Mesenchymal stem cell (in vitro differentiated cells and primary cell): ENCODE results near the gene AGAP1.
A peak's percentile ranks its signal among the peaks of the same experiment; 100 is the strongest.

Experiments
- DNase-seq: peaks from one replicate; pipeline ENCODE4 v3.0.0-alpha.2; 2013
- H2AFZ ChIP-seq: one replicate; pipeline ENCODE4 v1.6.1; 2013; ENCODE audit warnings: low read depth, mild to moderate bottlenecking, control low read depth, inconsistent platforms, low read length, moderate library complexity
- H2AK5ac ChIP-seq: 2 replicates; pipeline ENCODE4 v1.6.1; 2013; ENCODE audit warnings: low read length, moderate library complexity, mild to moderate bottlenecking, inconsistent platforms; ENCODE audit not compliant: severe bottlenecking
- H2BK120ac ChIP-seq: one replicate; pipeline ENCODE4 v1.6.1; 2013; ENCODE audit warnings: low read depth, mild to moderate bottlenecking, inconsistent platforms, low read length, moderate library complexity
- H2BK12ac ChIP-seq, 2 experiments: one replicate each; pipeline ENCODE4 v1.6.1; 2013; ENCODE audit warnings: inconsistent platforms in 2 of 2, low read length in 2 of 2, mild to moderate bottlenecking in 2 of 2, moderate library complexity in 2 of 2, control low read depth in 1 of 2
- H2BK15ac ChIP-seq: one replicate; pipeline ENCODE4 v1.6.1; 2013; ENCODE audit warnings: mild to moderate bottlenecking, low read depth, inconsistent platforms; ENCODE audit not compliant: poor library complexity, severe bottlenecking
- H2BK5ac ChIP-seq: 2 replicates; pipeline ENCODE4 v1.6.1; 2013; ENCODE audit warnings: low read depth, mild to moderate bottlenecking, low read length, control low read depth, inconsistent platforms; ENCODE audit not compliant: poor library complexity, severe bottlenecking
- H3K14ac ChIP-seq, 2 experiments: one replicate each; pipeline ENCODE4 v1.6.1; 2013; ENCODE audit warnings: inconsistent platforms in 2 of 2, low read length in 2 of 2, control low read depth in 1 of 2, mild to moderate bottlenecking in 1 of 2, moderate library complexity in 1 of 2
- H3K18ac ChIP-seq, 2 experiments: one replicate each; pipeline ENCODE4 v1.6.1; 2013; ENCODE audit warnings: inconsistent platforms in 2 of 2, low read length in 2 of 2, control low read depth in 1 of 2, low read depth in 1 of 2, mild to moderate bottlenecking in 1 of 2
- H3K23ac ChIP-seq, 2 experiments: one replicate each; pipeline ENCODE4 v1.6.1; 2013; ENCODE audit warnings: inconsistent platforms in 2 of 2, low read length in 2 of 2, mild to moderate bottlenecking in 2 of 2, moderate library complexity in 2 of 2, control low read depth in 1 of 2
- H3K27ac ChIP-seq: 2 replicates; pipeline ENCODE4 v1.5.1; 2013; ENCODE audit warnings: mild to moderate bottlenecking, moderate library complexity, low read length, control low read depth, inconsistent platforms; ENCODE audit not compliant: poor library complexity, severe bottlenecking
- H3K27me3 ChIP-seq, 2 experiments: 2 replicates each; pipeline versions ENCODE4 v1.6.1 to v1.7.0; 2013; ENCODE audit warnings: low read length in 2 of 2, mild to moderate bottlenecking in 2 of 2, moderate library complexity in 2 of 2, control low read depth in 1 of 2, inconsistent platforms in 1 of 2; ENCODE audit not compliant: control insufficient read depth in 1 of 2, insufficient read depth in 1 of 2
- H3K36me3 ChIP-seq, 2 experiments: 2 replicates each; pipeline versions ENCODE4 v1.6.1 to v1.7.0; 2013; ENCODE audit warnings: low read length in 2 of 2, control low read depth in 1 of 2, inconsistent platforms in 1 of 2, low read depth in 1 of 2, mild to moderate bottlenecking in 1 of 2; ENCODE audit not compliant: insufficient read depth in 2 of 2, control insufficient read depth in 1 of 2
- H3K4ac ChIP-seq, 2 experiments: one replicate each; pipeline ENCODE4 v1.6.1; 2013; ENCODE audit warnings: inconsistent platforms in 2 of 2, low read length in 2 of 2, mild to moderate bottlenecking in 2 of 2, moderate library complexity in 2 of 2, control low read depth in 1 of 2, low read depth in 1 of 2
- H3K4me1 ChIP-seq: 2 replicates; pipeline ENCODE4 v1.6.1; 2013; ENCODE audit warnings: low read depth, low read length, control low read depth; ENCODE audit not compliant: control insufficient read depth, insufficient read depth
- H3K4me2 ChIP-seq: 2 replicates; pipeline ENCODE4 v1.6.1; 2013; ENCODE audit warnings: low read length, mild to moderate bottlenecking, inconsistent platforms; ENCODE audit not compliant: poor library complexity, severe bottlenecking
- H3K4me3 ChIP-seq, 2 experiments: 2 replicates each; pipeline versions ENCODE4 v1.5.1 to v1.7.0; 2013; ENCODE audit warnings: low read length in 2 of 2, mild to moderate bottlenecking in 2 of 2, control low read depth in 1 of 2, low read depth in 1 of 2; ENCODE audit not compliant: insufficient read depth in 1 of 2
- H3K79me1 ChIP-seq: replicated peaks from 2 replicates; pipeline ENCODE4 v1.6.1; 2013; ENCODE audit warnings: mild to moderate bottlenecking, control low read depth, low read length, inconsistent platforms; ENCODE audit not compliant: poor library complexity, severe bottlenecking
- H3K9ac ChIP-seq: 2 replicates; pipeline ENCODE4 v1.7.0; 2013; ENCODE audit warnings: mild to moderate bottlenecking, low read length, moderate library complexity
- H3K9me3 ChIP-seq: 2 replicates; pipeline ENCODE4 v1.7.0; 2013; ENCODE audit warnings: mild to moderate bottlenecking, low read length; ENCODE audit not compliant: control insufficient read depth
- H4K8ac ChIP-seq: one replicate; pipeline ENCODE4 v1.6.1; 2013; ENCODE audit warnings: inconsistent platforms, mild to moderate bottlenecking, low read length, moderate library complexity
- H4K91ac ChIP-seq: one replicate; pipeline ENCODE4 v1.6.1; 2013; ENCODE audit warnings: mild to moderate bottlenecking, low read length, inconsistent platforms
- WGBS: methylation state at CpG from one replicate; pipeline ENCODE4 v1.1.7; 2013; ENCODE audit warnings: mixed read lengths; 5-methylcytosine and 5-hydroxymethylcytosine counted together

Gene AGAP1

DNA sequence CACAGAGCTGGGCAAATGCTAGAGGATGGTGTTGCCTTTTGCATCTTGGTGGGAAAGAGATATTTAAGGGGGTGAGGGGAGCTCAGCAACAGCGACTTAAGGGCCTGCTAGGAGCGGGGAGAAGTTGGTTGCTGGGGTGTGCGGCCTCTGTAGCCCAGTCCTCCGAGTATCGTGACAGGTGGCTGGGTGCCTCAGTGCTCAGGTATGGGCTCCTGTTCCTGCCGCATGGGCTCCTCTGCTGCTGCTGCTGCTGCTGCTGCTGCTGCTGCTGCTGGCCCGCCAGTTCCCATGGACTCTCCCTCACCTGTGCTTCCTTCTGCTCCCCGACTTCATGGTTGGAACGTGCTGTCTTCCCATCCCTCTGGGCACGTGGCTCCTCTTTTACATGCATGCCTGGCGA lies 22.0 kb downstream of the AGAP1 start:
- Histone ChIP-seq H3K9me3 (no peaks in the 10 kb centered on the region), H2BK15ac (no peak overlapping the region), H3K36me3 (peaks cover 0 to 5% of the 10 kb centered on the region in 2 experiments), H4K8ac (no peak overlapping the region), H3K79me1 (peaks cover 46% of the 10 kb centered on the region), H3K4me3 (no peak overlapping the region), H3K4ac (no peak overlapping the region), H2BK5ac (no peak overlapping the region), H3K27me3 (no peaks in the 10 kb centered on the region), H3K14ac (no peak overlapping the region), H2BK120ac (no peak overlapping the region), H3K4me1 (peaks cover 28% of the 10 kb centered on the region), H2AK5ac (no peak overlapping the region), H2AFZ (no peak overlapping the region), H4K91ac (no peak overlapping the region), H3K23ac (peak overlapping the region in 1 of 2 experiments; percentile 87), H3K4me2 (no peak overlapping the region), H3K18ac (no peak overlapping the region), H3K9ac (no peak overlapping the region), H2BK12ac (no peak overlapping the region), H3K27ac (no peak overlapping the region)
- no peak for DNase-seq
- WGBS, result 94% methylated on average over 11 of the region's 11 CpGs

DNA sequence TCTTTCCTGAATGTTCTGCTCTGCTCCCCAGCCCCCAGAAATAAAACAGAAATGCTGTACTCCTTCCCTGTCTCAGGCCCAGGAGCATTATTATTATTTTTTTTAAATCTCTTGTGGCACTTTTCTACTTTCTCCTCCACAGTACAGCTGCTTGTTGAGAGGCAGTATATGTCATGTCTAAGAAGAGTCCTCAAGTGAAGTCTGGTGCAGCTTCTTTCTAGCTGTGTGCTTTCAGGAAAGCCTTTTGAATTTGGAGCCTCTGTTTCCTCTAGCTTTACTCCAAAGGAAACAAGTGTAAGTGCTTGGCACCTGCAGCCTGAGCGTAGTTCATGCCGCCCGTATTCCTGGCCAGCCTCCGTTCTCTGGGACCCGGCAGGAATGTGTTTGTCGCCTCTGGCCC lies 22.4 kb downstream of the AGAP1 start:
- peaks cover 23% of the 10 kb centered on the region for H3K4me1 ChIP-seq
- H2BK15ac ChIP-seq, result no peak overlapping the region
- no peak overlapping the region for H3K9ac ChIP-seq
- H4K8ac ChIP-seq, result no peak overlapping the region
- H3K18ac ChIP-seq, result no peak overlapping the region
- H2BK120ac ChIP-seq, result no peak overlapping the region
- no peak overlapping the region for H3K4me2 ChIP-seq
- no peak overlapping the region for H3K4me3 ChIP-seq
- 98% methylated on average over 6 of the region's 6 CpGs for WGBS
- no peaks in the 10 kb centered on the region for H3K9me3 ChIP-seq
- no peak overlapping the region for H3K23ac ChIP-seq
- no peak overlapping the region for H2BK5ac ChIP-seq
- H3K14ac ChIP-seq, result no peak overlapping the region
- no peak overlapping the region for H3K4ac ChIP-seq
- no peak for DNase-seq
- H2BK12ac ChIP-seq, result no peak overlapping the region
- H3K27me3 ChIP-seq, result no peaks in the 10 kb centered on the region
- H2AFZ ChIP-seq, result no peak overlapping the region
- no peak overlapping the region for H4K91ac ChIP-seq
- peaks cover 0 to 5% of the 10 kb centered on the region in 2 experiments for H3K36me3 ChIP-seq
- H2AK5ac ChIP-seq, result no peak overlapping the region
- H3K79me1 ChIP-seq, result peaks cover 47% of the 10 kb centered on the region
- H3K27ac ChIP-seq, result no peak overlapping the region

GRCh38 chr2:235518322-235519090 lies 24.7 kb downstream of the AGAP1 start:
- Histone ChIP-seq H4K91ac (no peak overlapping the region), H3K4me1 (peaks cover 10% of the 10 kb centered on the region), H3K14ac (no peak overlapping the region), H2AK5ac (no peak overlapping the region), H3K27ac (no peak overlapping the region), H4K8ac (no peak overlapping the region), H2AFZ (no peak overlapping the region), H3K9me3 (no peaks in the 10 kb centered on the region), H3K9ac (no peak overlapping the region), H3K79me1 (peaks cover 63% of the 10 kb centered on the region), H3K18ac (no peak overlapping the region), H3K4me3 (no peak overlapping the region), H3K27me3 (no peaks in the 10 kb centered on the region), H2BK5ac (no peak overlapping the region), H3K4ac (no peak overlapping the region), H3K4me2 (no peak overlapping the region), H2BK15ac (no peak overlapping the region), H2BK120ac (no peak overlapping the region), H2BK12ac (no peak overlapping the region), H3K23ac (no peak overlapping the region), H3K36me3 (peaks cover 0 to 5% of the 10 kb centered on the region in 2 experiments)
- 87% methylated on average over 9 of the region's 11 CpGs for WGBS
- no peak for DNase-seq

DNA sequence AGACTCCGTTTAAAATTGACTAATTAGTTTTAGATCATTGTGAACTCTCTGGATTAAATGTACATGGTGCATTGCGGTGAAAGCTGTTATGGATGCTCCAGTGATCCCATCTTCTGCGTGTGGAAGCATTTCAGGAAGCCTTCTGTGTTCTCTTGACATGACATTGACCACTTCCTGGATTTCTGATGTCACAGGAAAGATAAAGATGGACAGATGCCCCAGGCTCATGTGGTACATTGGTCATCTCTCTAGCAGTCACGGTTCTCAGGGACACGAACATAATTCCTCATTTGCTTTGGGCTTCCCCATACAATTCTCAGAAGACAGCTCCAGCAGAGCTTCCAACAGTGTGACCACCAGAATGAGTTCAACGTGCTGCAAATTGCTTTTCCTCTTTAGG lies 26.9 kb downstream of the AGAP1 start:
- no peak overlapping the region for H3K9ac ChIP-seq
- H3K4me2 ChIP-seq, result no peak overlapping the region
- H2AFZ ChIP-seq, result no peak overlapping the region
- no peak overlapping the region for H3K27ac ChIP-seq
- no peaks in the 10 kb centered on the region for H3K27me3 ChIP-seq
- no peak overlapping the region for H2BK12ac ChIP-seq
- no peak overlapping the region for H2BK5ac ChIP-seq
- H3K36me3 ChIP-seq, result peaks cover 0 to 5% of the 10 kb centered on the region in 2 experiments
- H2BK120ac ChIP-seq, result no peak overlapping the region
- WGBS, result 91% methylated on average over 6 of the region's 6 CpGs
- H3K23ac ChIP-seq, result no peak overlapping the region
- no peaks in the 10 kb centered on the region for H3K9me3 ChIP-seq
- no peak overlapping the region for H3K4me3 ChIP-seq
- H3K4me1 ChIP-seq, result peaks cover 6% of the 10 kb centered on the region
- H3K18ac ChIP-seq, result no peak overlapping the region
- H3K4ac ChIP-seq, result no peak overlapping the region
- H3K14ac ChIP-seq, result no peak overlapping the region
- no peak for DNase-seq
- no peak overlapping the region for H4K8ac ChIP-seq
- no peak overlapping the region for H4K91ac ChIP-seq
- peaks cover 57% of the 10 kb centered on the region for H3K79me1 ChIP-seq
- no peak overlapping the region for H2BK15ac ChIP-seq
- H2AK5ac ChIP-seq, result no peak overlapping the region
